Naive B cell (primary cell): ENCODE data around the gene NOL4L. TPM values are rescaled to one million over a fixed set of nuclear protein-coding genes. Genes with fewer than 3 reads are reported as not detected.
"Not testable (repeated sequence)": the region's sequence is repeated elsewhere in the genome, so short reads cannot be mapped to it uniquely, and the experiment has no call there.

Experiments
- ATAC-seq, 2 donors: fragments of 150-1000 bp; cut with Tn5 transposase; 2 replicates each; pipeline ENCODE4 v1.10.0; 2021; ENCODE audit warnings: low read depth in 2 of 2, mild to moderate bottlenecking in 2 of 2, moderate library complexity in 2 of 2
- DNase-seq: peaks from one replicate; pipeline ENCODE4 v3.0.0; 2022
- H3K27ac Mint-ChIP-seq, 6 donors: one replicate each; pipeline ENCODE4 v1.8.0; 2020 to 2022; ENCODE audit warnings: mild to moderate bottlenecking in 6 of 6, mixed read lengths in 6 of 6, moderate library complexity in 5 of 6, inconsistent platforms in 2 of 6
- H3K27me3 Mint-ChIP-seq, 3 donors: one replicate each; pipeline ENCODE4 v1.8.0; 2021 to 2022; ENCODE audit warnings: mixed read lengths in 3 of 3, mild to moderate bottlenecking in 1 of 3
- H3K36me3 Mint-ChIP-seq, 2 donors: one replicate each; pipeline ENCODE4 v1.8.0; 2020 to 2022; ENCODE audit warnings: mixed read lengths in 2 of 2, inconsistent platforms in 1 of 2, mild to moderate bottlenecking in 1 of 2
- H3K4me1 Mint-ChIP-seq, 3 donors: one replicate each; pipeline ENCODE4 v1.8.0; 2020 to 2022; ENCODE audit warnings: mixed read lengths in 3 of 3, inconsistent platforms in 1 of 3, mild to moderate bottlenecking in 1 of 3, moderate library complexity in 1 of 3
- H3K4me3 Mint-ChIP-seq, 8 donors: one replicate each; pipeline ENCODE4 v1.8.0; 2020 to 2022; ENCODE audit warnings: mild to moderate bottlenecking in 8 of 8, mixed read lengths in 8 of 8, moderate library complexity in 8 of 8, inconsistent platforms in 2 of 8
- H3K9me3 Mint-ChIP-seq, 7 donors: one replicate each; pipeline ENCODE4 v1.8.0; 2020 to 2022; ENCODE audit warnings: mixed read lengths in 7 of 7, mild to moderate bottlenecking in 5 of 7, inconsistent platforms in 2 of 7, moderate library complexity in 1 of 7
- polyA plus RNA-seq, 6 donors: library from polyadenylated mRNA; unstranded; fragments of 300-500 nt; fragmentation: Illumina TruSeq; gene quantifications; one replicate each; pipeline ENCODE4 v1.2.3, GENCODE V29; 2021; ENCODE audit warnings: low read depth in 6 of 6

NOL4L gene
- polyA plus RNA-seq, 6 donors from 2014 or later = 1.3 to 4.2 (median 1.5) TPM; not detected in 1

DNA sequence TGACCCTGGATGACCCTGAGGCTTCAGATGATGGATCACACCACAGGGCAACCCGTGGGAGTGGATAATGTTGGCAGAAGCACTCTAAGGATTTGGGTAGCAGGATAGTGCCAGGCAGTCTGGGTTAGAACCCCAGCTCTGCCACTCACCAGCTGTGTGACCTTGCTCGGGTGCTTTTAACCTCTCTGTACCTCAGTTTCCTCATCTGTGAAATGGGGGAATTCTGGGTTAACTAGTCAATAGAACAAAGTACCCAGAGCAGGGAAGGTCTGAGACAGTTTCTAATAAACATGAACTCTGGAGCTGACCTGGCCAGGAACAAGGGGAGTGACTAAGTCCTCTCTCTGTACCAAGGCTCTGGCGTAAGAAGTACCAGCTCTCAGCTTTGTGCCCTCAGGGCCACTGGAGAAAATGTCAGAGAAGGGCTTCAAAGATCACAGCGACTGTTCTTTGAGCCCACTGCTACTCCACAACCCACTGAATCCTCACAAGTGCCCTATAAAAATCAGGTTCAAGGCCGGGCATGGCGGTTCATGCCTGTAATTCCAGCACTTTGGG is 14.7 kb upstream of the NOL4L start:
- DNase-seq (no peak), ATAC-seq (no peak)
- H3K27ac Mint-ChIP-seq = peak overlapping the region in 1 of 6 donors; percentile 51
- H3K27me3 Mint-ChIP-seq = peaks cover 0 to 6% (median 3%) of the 10 kb centered on the region in 3 donors
- no peaks in the 10 kb centered on the region for H3K9me3 Mint-ChIP-seq
- no peaks in the 10 kb centered on the region for H3K36me3 Mint-ChIP-seq
- H3K4me3 Mint-ChIP-seq = no peak overlapping the region
- peaks cover 10 to 22% (median 13%) of the 10 kb centered on the region in 3 donors for H3K4me1 Mint-ChIP-seq

GRCh38 chr20:32598606-32599005 is 13.5 kb upstream of the NOL4L start:
- no peak for ATAC-seq
- no peaks in the 10 kb centered on the region for H3K9me3 Mint-ChIP-seq
- peaks cover 10 to 14% (median 13%) of the 10 kb centered on the region in 3 donors for H3K4me1 Mint-ChIP-seq

GRCh38 chr20:32597714-32598113 is 12.6 kb upstream of the NOL4L start:
- H3K4me3 Mint-ChIP-seq = peak overlapping the region in 1 of 8 donors; percentile 42
- H3K27me3 Mint-ChIP-seq = peaks cover 0 to 5% (median 0%) of the 10 kb centered on the region in 3 donors
- peak overlapping the region in 1 of 6 donors; percentile 74 for H3K27ac Mint-ChIP-seq
- DNase-seq (no peak), ATAC-seq (no peak)
- H3K4me1 Mint-ChIP-seq = peaks cover 8 to 9% (median 9%) of the 10 kb centered on the region in 3 donors
- H3K9me3 Mint-ChIP-seq = no peaks in the 10 kb centered on the region
- no peaks in the 10 kb centered on the region for H3K36me3 Mint-ChIP-seq

More at GRCh38 chr20:32598606-32599005, 13.5 kb upstream of the NOL4L start:
- no peak for DNase-seq
- Mint-ChIP-seq H3K27ac (peak overlapping the region in 1 of 6 donors; percentile 67), H3K36me3 (no peaks in the 10 kb centered on the region), H3K27me3 (peaks cover 0 to 6% (median 0%) of the 10 kb centered on the region in 3 donors), H3K4me3 (no peak overlapping the region)

DNA sequence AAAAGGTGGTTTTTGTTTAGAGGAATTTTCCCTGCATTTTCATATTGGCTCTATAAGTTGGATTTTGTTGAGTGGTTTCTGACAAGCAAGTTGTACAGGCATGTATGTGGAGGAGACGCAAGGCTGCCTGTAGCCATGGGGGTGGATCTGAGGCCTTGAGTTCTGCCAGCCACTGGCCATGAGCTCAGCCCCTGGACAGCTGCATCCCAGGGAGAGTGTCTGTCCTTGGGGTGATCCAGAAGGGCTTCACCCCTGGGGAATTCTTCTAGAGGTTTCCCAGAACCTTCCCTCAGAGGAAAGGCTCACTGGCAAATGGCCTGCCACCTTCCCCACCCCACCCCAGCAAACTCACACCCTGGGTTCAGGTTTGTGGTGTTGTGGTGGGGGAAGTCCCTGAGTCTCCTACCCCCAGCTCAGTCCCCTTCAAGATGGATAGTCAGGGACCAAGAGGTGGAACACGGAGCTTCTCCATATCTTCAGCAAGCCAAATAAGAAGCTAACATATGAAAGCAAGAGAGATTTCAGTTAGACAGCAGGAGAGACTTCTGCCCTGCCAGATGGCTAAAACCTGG is 11.6 kb upstream of the NOL4L start:
- Mint-ChIP-seq H3K36me3 (no peaks in the 10 kb centered on the region), H3K4me3 (no peak overlapping the region), H3K9me3 (no peaks in the 10 kb centered on the region), H3K27ac (peak overlapping the region in 1 of 6 donors; percentile 74), H3K4me1 (peaks cover 0 to 5% (median 0%) of the 10 kb centered on the region in 3 donors), H3K27me3 (no peaks in the 10 kb centered on the region)
- DNase-seq = no peak
- ATAC-seq = no peak

DNA sequence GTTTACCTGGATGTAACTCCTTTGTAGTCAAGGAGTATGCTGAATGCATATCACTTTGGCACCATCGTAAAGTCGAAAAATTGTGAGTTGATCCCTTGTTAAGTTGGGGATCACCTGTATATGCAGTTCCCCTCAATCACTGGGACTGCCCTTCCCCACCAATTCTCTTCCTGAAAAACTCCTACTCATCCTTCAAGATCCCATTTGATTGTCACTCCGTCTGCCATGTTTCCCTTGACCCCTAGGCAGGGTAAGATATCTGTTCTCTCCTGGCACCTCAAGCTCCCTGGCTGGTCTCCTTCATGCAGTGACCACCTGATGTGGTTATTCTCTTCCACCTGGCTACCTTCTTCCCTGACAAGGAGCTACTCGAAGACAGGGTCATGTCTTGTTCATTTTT is 10.0 kb upstream of the NOL4L start:
- Mint-ChIP-seq H3K27me3 (no peaks in the 10 kb centered on the region), H3K27ac (peak overlapping the region in 1 of 6 donors; percentile 11), H3K9me3 (no peaks in the 10 kb centered on the region), H3K4me1 (peaks cover 0 to 5% (median 0%) of the 10 kb centered on the region in 3 donors), H3K36me3 (no peaks in the 10 kb centered on the region), H3K4me3 (no peak overlapping the region)
- no peak for DNase-seq
- no peak for ATAC-seq

DNA sequence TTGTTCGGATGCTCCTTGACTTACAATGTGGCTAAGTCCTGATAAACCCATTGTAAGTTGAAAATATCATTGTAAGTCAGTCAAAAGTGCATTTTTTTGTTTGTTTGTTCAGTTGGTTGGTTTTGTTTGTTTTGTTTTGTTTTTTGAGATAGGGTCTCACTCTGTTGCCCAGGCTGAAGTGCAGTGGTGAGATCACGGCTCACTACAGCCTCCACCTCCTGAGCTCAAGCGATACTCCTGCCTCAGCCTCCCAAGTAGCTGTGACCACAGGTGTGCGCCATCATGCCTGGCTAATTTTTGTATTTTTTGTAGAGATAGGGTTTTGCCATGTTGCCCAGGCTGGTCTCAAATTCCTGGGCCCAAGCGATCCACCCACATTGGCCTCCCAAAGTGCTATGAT is 9.5 kb upstream of the NOL4L start:
- not testable (repeated sequence) for H3K4me3 Mint-ChIP-seq, DNase-seq, H3K9me3 Mint-ChIP-seq, ATAC-seq, H3K36me3 Mint-ChIP-seq, H3K27ac Mint-ChIP-seq, H3K27me3 Mint-ChIP-seq, H3K4me1 Mint-ChIP-seq

DNA sequence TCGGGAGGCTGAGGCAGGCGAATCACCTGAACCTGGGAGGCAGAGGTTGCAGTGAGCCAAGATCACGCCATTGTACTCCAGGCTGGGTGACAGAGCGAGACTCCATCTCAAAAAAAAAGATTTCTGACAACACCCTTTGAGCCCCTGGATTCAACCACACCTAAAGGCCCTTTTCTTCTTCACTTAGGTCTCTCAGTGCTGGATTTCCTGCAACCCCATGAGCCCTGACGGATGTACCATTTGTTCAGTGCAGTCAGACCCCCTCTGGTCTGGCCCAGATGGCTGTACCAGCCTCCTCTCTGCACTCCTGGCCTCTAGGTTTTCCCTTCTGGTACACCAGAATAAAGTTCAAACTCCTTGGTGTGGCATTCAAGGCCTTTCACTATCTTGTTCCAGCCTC is 9.1 kb upstream of the NOL4L start:
- Mint-ChIP-seq H3K9me3 (no peaks in the 10 kb centered on the region), H3K36me3 (no peaks in the 10 kb centered on the region), H3K4me3 (no peak overlapping the region), H3K4me1 (peaks cover 0 to 5% (median 0%) of the 10 kb centered on the region in 3 donors), H3K27ac (no peak overlapping the region), H3K27me3 (no peaks in the 10 kb centered on the region)
- ATAC-seq (no peak), DNase-seq (no peak)

- H3K36me3 Mint-ChIP-seq, H3K27ac Mint-ChIP-seq, H3K9me3 Mint-ChIP-seq, H3K4me3 Mint-ChIP-seq, DNase-seq, H3K27me3 Mint-ChIP-seq, ATAC-seq, H3K4me1 Mint-ChIP-seq: not testable (repeated sequence)
Observed at GRCh38 chr20:32592616-32593015, 7.5 kb upstream of the NOL4L start.

GRCh38 chr20:32592022-32592421 is 6.9 kb upstream of the NOL4L start:
- H3K27me3 Mint-ChIP-seq = peaks cover 0 to 7% (median 0%) of the 10 kb centered on the region in 3 donors
- H3K4me1 Mint-ChIP-seq = peaks cover 0 to 7% (median 3%) of the 10 kb centered on the region in 3 donors
- DNase-seq (no peak), ATAC-seq (no peak)
- no peaks in the 10 kb centered on the region for H3K9me3 Mint-ChIP-seq
- H3K27ac Mint-ChIP-seq = no peak overlapping the region
- no peak overlapping the region for H3K4me3 Mint-ChIP-seq
- H3K36me3 Mint-ChIP-seq = no peaks in the 10 kb centered on the region

DNA sequence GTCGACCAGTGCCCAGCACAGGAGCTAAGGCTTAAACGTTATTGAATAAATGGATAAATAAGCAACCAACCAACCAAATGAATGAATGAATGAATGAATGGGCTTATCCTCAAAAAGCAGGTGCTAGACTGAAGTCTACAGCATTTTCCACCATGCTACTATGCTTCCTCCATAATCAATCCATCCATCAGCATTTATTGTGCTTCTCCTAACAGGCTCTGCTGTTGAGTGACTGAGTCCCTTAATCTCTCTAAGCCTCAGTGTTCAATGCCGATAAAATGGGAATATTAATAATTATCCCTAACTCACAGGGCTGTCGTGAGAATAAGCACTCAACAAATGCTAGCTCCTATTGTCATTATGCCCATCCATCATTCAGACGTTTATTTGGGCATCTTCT is 4.6 kb upstream of the NOL4L start:
- Mint-ChIP-seq H3K36me3 (peaks cover 0 to 7% of the 10 kb centered on the region in 2 donors), H3K4me3 (peak overlapping the region in 1 of 8 donors; percentile 50), H3K4me1 (peaks cover 14 to 22% (median 19%) of the 10 kb centered on the region in 3 donors), H3K27me3 (peaks cover 6 to 17% (median 11%) of the 10 kb centered on the region in 3 donors), H3K27ac (no peak overlapping the region), H3K9me3 (no peaks in the 10 kb centered on the region)
- ATAC-seq (no peak), DNase-seq (no peak)

DNA sequence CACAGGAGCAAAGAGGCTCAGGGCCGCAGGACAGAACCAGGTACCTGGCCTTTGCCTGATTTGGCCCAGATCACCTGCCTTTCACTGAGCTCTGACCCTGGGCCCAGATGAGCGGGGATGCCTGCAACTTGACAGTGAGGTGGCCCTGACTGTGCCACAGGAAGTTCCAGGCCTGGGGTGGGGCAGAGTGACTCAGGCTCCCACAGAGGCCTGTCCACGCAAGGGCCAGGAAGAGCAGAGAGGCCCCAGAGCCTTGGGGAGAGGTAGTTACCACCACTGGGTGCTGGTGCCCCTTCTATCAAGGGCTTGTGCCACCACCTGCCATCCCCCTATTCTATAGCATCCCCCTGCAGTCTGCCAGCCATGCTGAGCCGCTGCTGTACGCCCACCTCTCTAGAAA is 4.1 kb upstream of the NOL4L start:
- DNase-seq (no peak), ATAC-seq (no peak)
- Mint-ChIP-seq H3K27ac (peak overlapping the region in 3 of 6 donors; percentile 38 to 74 (median 61)), H3K36me3 (peaks cover 0 to 7% of the 10 kb centered on the region in 2 donors), H3K9me3 (no peaks in the 10 kb centered on the region), H3K27me3 (peaks cover 6 to 17% (median 11%) of the 10 kb centered on the region in 3 donors), H3K4me1 (peaks cover 14 to 22% (median 19%) of the 10 kb centered on the region in 3 donors), H3K4me3 (peak overlapping the region in 1 of 8 donors; percentile 50)

GRCh38 chr20:32588040-32588439 is 2.9 kb upstream of the NOL4L start:
- no peak overlapping the region for H3K27ac Mint-ChIP-seq
- ATAC-seq = no peak
- peak overlapping the region in 1 of 8 donors; percentile 24 for H3K4me3 Mint-ChIP-seq

DNA sequence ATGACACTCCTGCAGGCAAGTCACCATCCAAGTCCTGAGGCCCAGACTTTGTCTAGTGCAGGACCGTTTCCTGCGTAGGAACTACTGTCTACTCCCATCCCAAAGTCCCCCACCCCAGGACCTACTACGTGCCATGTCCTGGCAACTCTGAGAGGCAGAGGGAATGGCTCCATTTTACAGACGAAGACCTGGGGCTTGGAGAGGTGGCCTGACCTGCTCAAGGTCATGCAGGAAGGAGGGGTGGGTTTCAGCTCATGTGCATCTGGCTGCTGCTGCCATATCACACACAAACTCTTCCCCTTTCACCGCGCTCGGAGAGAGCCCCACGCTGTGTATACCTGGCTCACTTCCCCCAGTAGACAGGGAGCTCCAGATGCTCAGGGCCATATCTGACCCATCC is 1.2 kb upstream of the NOL4L start:
- Mint-ChIP-seq H3K9me3 (no peaks in the 10 kb centered on the region), H3K27me3 (peaks cover 6 to 17% (median 11%) of the 10 kb centered on the region in 3 donors), H3K36me3 (peaks cover 0 to 7% of the 10 kb centered on the region in 2 donors), H3K27ac (peak overlapping the region in 4 of 6 donors; percentile 10 to 98 (median 92)), H3K4me1 (peaks cover 23 to 28% (median 26%) of the 10 kb centered on the region in 3 donors), H3K4me3 (peak overlapping the region; percentile 79 to 98 (median 92))
- ATAC-seq (peak; percentile 21 to 33), DNase-seq (no peak)

More at GRCh38 chr20:32588040-32588439, 2.9 kb upstream of the NOL4L start:
- H3K4me1 Mint-ChIP-seq = peaks cover 14 to 22% (median 19%) of the 10 kb centered on the region in 3 donors
- H3K9me3 Mint-ChIP-seq = no peaks in the 10 kb centered on the region
- no peak for DNase-seq
- peaks cover 0 to 7% of the 10 kb centered on the region in 2 donors for H3K36me3 Mint-ChIP-seq
- peaks cover 6 to 17% (median 11%) of the 10 kb centered on the region in 3 donors for H3K27me3 Mint-ChIP-seq

GRCh38 chr20:32585586-32586127 is 524 bp upstream of the NOL4L start:
- peak overlapping the region; percentile 79 to 98 (median 92) for H3K4me3 Mint-ChIP-seq
- DNase-seq (peak; percentile 6), ATAC-seq (peak; percentile 17 to 24)
- peaks cover 6 to 17% (median 11%) of the 10 kb centered on the region in 3 donors for H3K27me3 Mint-ChIP-seq
- peaks cover 0 to 7% of the 10 kb centered on the region in 2 donors for H3K36me3 Mint-ChIP-seq
- H3K4me1 Mint-ChIP-seq = peaks cover 29 to 33% (median 31%) of the 10 kb centered on the region in 3 donors
- no peaks in the 10 kb centered on the region for H3K9me3 Mint-ChIP-seq
- H3K27ac Mint-ChIP-seq = peak overlapping the region in 3 of 6 donors; percentile 90 to 98 (median 93)
